Temporal lobe (tissue), 2 donors: ENCODE results near the gene SLC22A7. TPM values are rescaled to one million over a fixed set of nuclear protein-coding genes. Genes with fewer than 3 reads are reported as not detected.

ENCODE experiments used
- small RNA-seq: library from RNA; depleted of rRNA; stranded (forward); fragments of <200 nt; gene quantifications from one replicate; pipeline ENCODE3, GENCODE V24; 2014; ENCODE audit warnings: low replicate concordance
- total RNA-seq: library from RNA; depleted of rRNA; stranded (reverse); fragments of >200 nt; gene quantifications from one replicate; pipeline ENCODE4 v1.2.3, GENCODE V29; 2014

Gene SLC22A7
- total RNA-seq, 1 donor from 2014 or later: 0.25 TPM

Small RNA genes within 50 kb of the gene (small RNA-seq; reads per million reads assigned to genes)
- gene RPL12P47: not detected

Other genes with a start within 250 kb of the SLC22A7 start
- 12.8 TPM for gene CUL7, start 244.4 kb upstream of the SLC22A7 start, total RNA-seq
- 8.4 TPM for gene MRPL2, start 238.8 kb upstream of the SLC22A7 start, total RNA-seq
- 18.4 TPM for gene KLC4, start 238.6 kb upstream of the SLC22A7 start, total RNA-seq
- gene PTK7, start 221.9 kb upstream of the SLC22A7 start, total RNA-seq: 17.9 TPM
- 7.6 TPM for gene SRF, start 127.0 kb upstream of the SLC22A7 start, total RNA-seq
- 23.4 TPM for gene CUL9, start 116.1 kb upstream of the SLC22A7 start, total RNA-seq
- 12.8 TPM for gene DNPH1, start 68.8 kb upstream of the SLC22A7 start, total RNA-seq
- gene TTBK1, start 54.8 kb upstream of the SLC22A7 start, total RNA-seq: 15.0 TPM
- 3.0 TPM for gene CRIP3, start 10.6 kb downstream of the SLC22A7 start, total RNA-seq
- 15.0 TPM for gene ZNF318, start 71.4 kb downstream of the SLC22A7 start, total RNA-seq
- 15.2 TPM for gene ABCC10, start 129.3 kb downstream of the SLC22A7 start, total RNA-seq
- gene DLK2, start 157.3 kb downstream of the SLC22A7 start, total RNA-seq: 4.4 TPM
- 4.4 TPM for gene TJAP1, start 179.3 kb downstream of the SLC22A7 start, total RNA-seq
- 5.7 TPM for gene LRRC73, start 212.1 kb downstream of the SLC22A7 start, total RNA-seq
- gene YIPF3, start 218.7 kb downstream of the SLC22A7 start, total RNA-seq: 61.0 TPM
- gene POLR1C, start 218.8 kb downstream of the SLC22A7 start, total RNA-seq: 18.4 TPM